MCF 10A (cell line): ENCODE results near the gene TGFB1I1. TPM values are rescaled to one million over a fixed set of nuclear protein-coding genes. Genes with fewer than 3 reads are reported as not detected.

Experiments
- BruUV-seq: library from RNA; stranded (reverse); fragments of 400-500 nt; replicated peaks from 2 replicates; lab custom pipeline; 2021; lab: Mats Ljungman, UMichigan
- CTCF ChIA-PET: fragments of 300-600 bp; sonication (Branson Sonifier 250); formaldehyde crosslinking; extraction: SDS; loops from one replicate; lab custom pipeline; 2021; ENCODE audit warnings: antibody characterized with exemption, inconsistent platforms; lab: Yijun Ruan, JAX
- POLR2A ChIA-PET: fragments of 300-600, 350-650 bp; sonication (Branson Sonifier 250); formaldehyde crosslinking; extraction: SDS; loops from one replicate; lab custom pipeline; 2020; ENCODE audit warnings: antibody characterized with exemption, inconsistent platforms; lab: Yijun Ruan, JAX
- DNase-seq: peaks from one replicate; pipeline ENCODE4 v3.0.0-alpha.2; 2018; ENCODE audit not compliant: unreplicated experiment
- H3K27ac Mint-ChIP-seq: one replicate; pipeline ENCODE4 v1.8.0; 2022; ENCODE audit warnings: mild to moderate bottlenecking, low read depth, mixed read lengths; ENCODE audit not compliant: unreplicated experiment
- H3K27me3 Mint-ChIP-seq: one replicate; pipeline ENCODE4 v1.8.0; 2022; ENCODE audit warnings: mixed read lengths; ENCODE audit not compliant: insufficient read depth, unreplicated experiment
- H3K36me3 Mint-ChIP-seq: one replicate; pipeline ENCODE4 v1.8.0; 2022; ENCODE audit warnings: mild to moderate bottlenecking, moderate library complexity, mixed read lengths; ENCODE audit not compliant: insufficient read depth, unreplicated experiment
- H3K4me1 Mint-ChIP-seq: one replicate; pipeline ENCODE4 v1.8.0; 2022; ENCODE audit warnings: mixed read lengths; ENCODE audit not compliant: insufficient read depth, unreplicated experiment
- H3K4me3 Mint-ChIP-seq: one replicate; pipeline ENCODE4 v1.8.0; 2022; ENCODE audit warnings: mild to moderate bottlenecking, moderate library complexity, mixed read lengths; ENCODE audit not compliant: unreplicated experiment
- H3K9me3 Mint-ChIP-seq: one replicate; pipeline ENCODE4 v1.8.0; 2022; ENCODE audit warnings: mixed read lengths; ENCODE audit not compliant: unreplicated experiment
- CTCF ChIP-seq: fragments of 200-600 bp; IDR thresholded peaks from one replicate; pipeline ENCODE4 v1.8.0; 2022; ENCODE audit warnings: antibody characterized with exemption, mild to moderate bottlenecking; ENCODE audit not compliant: unreplicated experiment
- intact Hi-C: fragments of 100-400 bp; cut with micrococcal nuclease; formaldehyde crosslinking; loops from 2 replicates; pipeline ENCODE4 v1.14.1; 2022
- total RNA-seq: library from RNA; stranded (reverse); gene quantifications from 2 replicates; pipeline ENCODE4 v1.2.3, GENCODE V29; 2022

The TGFB1I1 gene
- total RNA-seq, 1 experiment from 2014 or later = 14.7 TPM

- H3K36me3 Mint-ChIP-seq = peaks cover 28% of the 10 kb centered on the region
- CTCF ChIA-PET = interaction anchor here (0.9 to 8.4 kb wide), 6 partner anchors 13 to 355 kb away, joined by 3 to 65 read pairs (median 4); partner anchors contain the start of gene ZNF843
- intact Hi-C loops = loop anchor here (2.0 to 10.0 kb wide), 3 partner anchors 239 to 275 kb away; partner anchors contain the start of gene FUS
- no peak for DNase-seq
- no peaks in the 10 kb centered on the region for H3K27me3 Mint-ChIP-seq
- H3K9me3 Mint-ChIP-seq = no peaks in the 10 kb centered on the region
- H3K4me1 Mint-ChIP-seq = peaks cover 28% of the 10 kb centered on the region
- peak overlapping the region; percentile 88 for H3K4me3 Mint-ChIP-seq
- peak overlapping the region; percentile 16 for H3K27ac Mint-ChIP-seq
- POLR2A ChIA-PET = interaction anchor here (0.7 to 4.8 kb wide), 4 partner anchors 26 to 344 kb away, joined by 3 to 28 read pairs (median 16); partner anchors contain the start of genes KAT8 and RUSF1
- no TSS peak for BruUV-seq
- no peak for TF ChIP-seq CTCF
These were observed 16.2 kb upstream of the TGFB1I1 start for GRCh38 chr16:31455601-31456314.

GRCh38 chr16:31456988-31457360 lies 15.0 kb upstream of the TGFB1I1 start:
- BruUV-seq = no TSS peak
- POLR2A ChIA-PET = interaction anchor here (0.6 to 4.9 kb wide), 6 partner anchors 9 to 339 kb away, joined by 3 to 36 read pairs (median 12); partner anchors contain the start of genes FUS and KAT8
- H3K27ac Mint-ChIP-seq = no peak overlapping the region
- DNase-seq = no peak
- no peaks in the 10 kb centered on the region for H3K27me3 Mint-ChIP-seq
- H3K4me1 Mint-ChIP-seq = peaks cover 29% of the 10 kb centered on the region
- CTCF ChIA-PET = interaction anchor here (0.6 to 8.4 kb wide), 5 partner anchors 14 to 412 kb away, joined by 3 to 65 read pairs (median 7); partner anchors contain the start of gene ZNF843
- peak overlapping the region; percentile 88 for H3K4me3 Mint-ChIP-seq
- no peaks in the 10 kb centered on the region for H3K9me3 Mint-ChIP-seq
- no peak for TF ChIP-seq CTCF
- H3K36me3 Mint-ChIP-seq = peaks cover 31% of the 10 kb centered on the region
- intact Hi-C loops = loop anchor here (5.0 to 10.0 kb wide), 2 partner anchors 238 to 255 kb away; a partner anchor contains a TSS

GRCh38 chr16:31458073-31458843 lies 13.7 kb upstream of the TGFB1I1 start:
- H3K4me1 Mint-ChIP-seq = peaks cover 20% of the 10 kb centered on the region
- TF ChIP-seq CTCF = no peak
- H3K27ac Mint-ChIP-seq = peak overlapping the region; percentile 97
- intact Hi-C loops = loop anchor here (2.0 to 10.0 kb wide), 3 partner anchors 237 to 411 kb away; a partner anchor contains a TSS
- no peaks in the 10 kb centered on the region for H3K27me3 Mint-ChIP-seq
- peaks cover 37% of the 10 kb centered on the region for H3K36me3 Mint-ChIP-seq
- no TSS peak for BruUV-seq
- H3K9me3 Mint-ChIP-seq = no peaks in the 10 kb centered on the region
- peak overlapping the region; percentile 88 for H3K4me3 Mint-ChIP-seq
- ChIA-PET POLR2A (interaction anchor here (0.6 to 4.9 kb wide), 29 partner anchors 10 to 563 kb away, joined by 3 to 40 read pairs (median 5); partner anchors contain the start of genes FUS, KAT8, PRSS8 and RUSF1), CTCF (interaction anchor here (0.5 to 8.4 kb wide), 16 partner anchors 16 to 801 kb away, joined by 3 to 65 read pairs (median 3); partner anchors contain the start of genes ZNF267 and ZNF843)
- DNase-seq = peak; percentile 47
